ENCODE results near the gene ZC3H12D.
A peak's percentile ranks its signal among the peaks of the same experiment; 100 is the strongest.

The ZC3H12D gene

DNA sequence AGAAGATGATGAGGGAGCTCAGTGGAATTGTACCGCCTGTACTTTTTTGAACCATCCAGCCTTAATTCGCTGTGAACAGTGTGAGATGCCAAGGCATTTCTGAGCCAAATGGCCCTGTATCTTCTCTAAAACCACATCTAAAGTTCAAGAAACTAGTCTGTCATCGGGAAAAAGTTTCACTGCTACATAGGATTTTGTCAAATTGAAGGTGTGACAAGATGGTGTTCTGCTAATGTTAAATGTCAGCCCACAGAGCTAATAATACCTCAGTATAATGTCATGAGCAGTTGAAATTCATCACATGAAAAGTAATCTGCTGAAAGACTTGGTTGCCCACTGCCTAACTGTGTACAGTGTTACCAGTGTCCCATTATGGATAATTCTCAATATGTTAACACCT lies 75.2 kb downstream of the ZC3H12D start:
- no peak overlapping the region for H3K27ac ChIP-seq (ENCODE audit: extremely low read depth, low read depth, low read length)
- peaks cover 7 to 32% of the 10 kb centered on the region in 2 experiments for H3K36me3 ChIP-seq (ENCODE audit: control insufficient read depth in 2 of 2, insufficient read depth in 1 of 2, low read length in 2 of 2)
- ChIA-PET CTCF (interaction anchor here (0.6 to 1.2 kb wide), 4 partner anchors 22 to 1519 kb away, joined by 3 to 4 read pairs (median 3); no protein-coding TSS in a partner anchor), POLR2A (no interaction called here)
- no peaks in the 10 kb centered on the region for H3K4me1 ChIP-seq (ENCODE audit: control insufficient read depth, insufficient read depth, low read length)
- TF ChIP-seq ZNF416 (tag by site-specific recombination; IDR thresholded peaks at IDR 0.05) (no peak), ZNF426 (tag by site-specific recombination; IDR thresholded peaks at IDR 0.05) (no peak), ZNF23 (tag by site-specific recombination; IDR thresholded peaks at IDR 0.05; ENCODE audit: borderline replicate concordance) (no peak), ZNF529 (tag by site-specific recombination; IDR thresholded peaks at IDR 0.05; ENCODE audit: insufficient replicate concordance) (no peak), ZNF324 (tag by site-specific recombination; IDR thresholded peaks at IDR 0.05) (no peak)
- TF ChIP-seq, protein P1, sequence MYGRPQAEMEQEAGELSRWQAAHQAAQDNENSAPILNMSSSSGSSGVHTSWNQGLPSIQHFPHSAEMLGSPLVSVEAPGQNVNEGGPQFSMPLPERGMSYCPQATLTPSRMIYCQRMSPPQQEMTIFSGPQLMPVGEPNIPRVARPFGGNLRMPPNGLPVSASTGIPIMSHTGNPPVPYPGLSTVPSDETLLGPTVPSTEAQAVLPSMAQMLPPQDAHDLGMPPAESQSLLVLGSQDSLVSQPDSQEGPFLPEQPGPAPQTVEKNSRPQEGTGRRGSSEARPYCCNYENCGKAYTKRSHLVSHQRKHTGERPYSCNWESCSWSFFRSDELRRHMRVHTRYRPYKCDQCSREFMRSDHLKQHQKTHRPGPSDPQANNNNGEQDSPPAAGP (tag by site-specific recombination; IDR thresholded peaks at IDR 0.05), result no peak
- no peaks in the 10 kb centered on the region for H3K9me3 ChIP-seq (ENCODE audit: control insufficient read depth, insufficient read depth, low read depth, low read length)
- H3K4me3 ChIP-seq (ENCODE audit: low read depth, low read length), result no peak overlapping the region

DNA sequence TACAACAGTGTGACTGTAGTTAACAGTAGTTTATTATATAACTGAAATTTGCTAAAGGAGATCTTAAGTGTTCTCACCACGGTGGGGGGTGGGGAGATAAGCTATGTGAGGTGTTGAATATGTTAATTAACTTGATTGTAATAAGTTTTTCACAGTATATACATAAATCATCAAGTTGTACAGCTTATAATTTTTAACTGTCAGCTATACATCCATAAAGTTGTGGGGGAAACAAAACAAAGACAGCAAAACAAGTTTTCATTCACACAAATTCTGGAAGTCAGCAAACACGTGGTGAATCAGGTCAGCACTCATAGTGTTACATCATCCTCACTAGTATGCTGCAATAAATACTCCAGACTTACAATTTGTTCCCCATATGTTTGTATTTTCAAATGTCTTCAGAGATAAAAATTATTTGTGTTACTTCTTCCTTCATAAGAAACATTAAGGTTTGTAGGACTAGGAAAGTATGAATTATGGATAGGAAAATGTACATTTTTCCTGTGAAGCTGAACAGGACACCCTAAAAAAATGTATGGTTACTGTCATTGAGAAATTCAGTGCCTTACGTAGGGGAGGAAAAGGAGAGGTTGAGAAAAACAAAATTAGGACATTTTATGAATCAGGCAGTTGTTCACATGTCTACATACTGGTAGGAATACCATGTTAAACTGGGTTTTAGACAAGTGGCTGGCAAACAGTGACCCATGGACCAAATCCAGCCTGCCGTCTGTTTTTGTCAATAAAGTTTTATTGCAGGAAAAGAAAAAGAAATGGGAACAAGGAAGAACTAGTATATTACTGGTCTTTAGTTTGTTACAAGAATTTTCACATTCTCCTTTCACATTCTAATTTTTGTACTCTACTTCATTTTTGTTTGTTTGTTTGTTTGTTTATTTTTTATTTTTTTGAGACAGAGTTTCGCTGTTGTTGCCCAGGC lies 78.7 kb downstream of the ZC3H12D start:
- Histone ChIP-seq H3K36me3 (ENCODE audit: control insufficient read depth in 2 of 2, insufficient read depth in 1 of 2, low read length in 2 of 2) (peaks cover 18 to 41% of the 10 kb centered on the region in 2 experiments), H3K27ac (ENCODE audit: extremely low read depth, low read depth, low read length) (no peak overlapping the region), H3K4me3 (ENCODE audit: low read depth, low read length) (no peak overlapping the region), H3K4me1 (ENCODE audit: control insufficient read depth, insufficient read depth, low read length) (no peaks in the 10 kb centered on the region), H3K9me3 (ENCODE audit: control insufficient read depth, insufficient read depth, low read depth, low read length) (no peaks in the 10 kb centered on the region)
- POLR2A ChIA-PET, result interaction anchor here (0.5 kb wide), 1 partner anchor 256 kb away, joined by 3 read pairs; no protein-coding TSS in a partner anchor
- TF ChIP-seq ZNF335 (tag by site-specific recombination; conservative IDR thresholded peaks at IDR 0.05) (peak; percentile 62), ZNF629 (tag by site-specific recombination; IDR thresholded peaks at IDR 0.05) (peak; percentile 36; the same call in 1 of the 2 replicates), GFI1B (tag by site-specific recombination; IDR thresholded peaks at IDR 0.05) (no peak), ZNF391 (tag by site-specific recombination; IDR thresholded peaks at IDR 0.05; ENCODE audit: borderline replicate concordance, low read depth) (no peak), ZNF239 (tag by site-specific recombination; IDR thresholded peaks at IDR 0.05) (no peak), ZSCAN16 (tag by site-specific recombination; IDR thresholded peaks at IDR 0.05) (0 out of 2 replicates have a peak, but pooled peaks have one; percentile 23), SP7 (tag by site-specific recombination; IDR thresholded peaks at IDR 0.05) (0 out of 2 replicates have a peak, but pooled peaks have one; percentile 14), RBAK (tag by site-specific recombination; IDR thresholded peaks at IDR 0.05) (no peak)
- TF ChIP-seq, protein P2, sequence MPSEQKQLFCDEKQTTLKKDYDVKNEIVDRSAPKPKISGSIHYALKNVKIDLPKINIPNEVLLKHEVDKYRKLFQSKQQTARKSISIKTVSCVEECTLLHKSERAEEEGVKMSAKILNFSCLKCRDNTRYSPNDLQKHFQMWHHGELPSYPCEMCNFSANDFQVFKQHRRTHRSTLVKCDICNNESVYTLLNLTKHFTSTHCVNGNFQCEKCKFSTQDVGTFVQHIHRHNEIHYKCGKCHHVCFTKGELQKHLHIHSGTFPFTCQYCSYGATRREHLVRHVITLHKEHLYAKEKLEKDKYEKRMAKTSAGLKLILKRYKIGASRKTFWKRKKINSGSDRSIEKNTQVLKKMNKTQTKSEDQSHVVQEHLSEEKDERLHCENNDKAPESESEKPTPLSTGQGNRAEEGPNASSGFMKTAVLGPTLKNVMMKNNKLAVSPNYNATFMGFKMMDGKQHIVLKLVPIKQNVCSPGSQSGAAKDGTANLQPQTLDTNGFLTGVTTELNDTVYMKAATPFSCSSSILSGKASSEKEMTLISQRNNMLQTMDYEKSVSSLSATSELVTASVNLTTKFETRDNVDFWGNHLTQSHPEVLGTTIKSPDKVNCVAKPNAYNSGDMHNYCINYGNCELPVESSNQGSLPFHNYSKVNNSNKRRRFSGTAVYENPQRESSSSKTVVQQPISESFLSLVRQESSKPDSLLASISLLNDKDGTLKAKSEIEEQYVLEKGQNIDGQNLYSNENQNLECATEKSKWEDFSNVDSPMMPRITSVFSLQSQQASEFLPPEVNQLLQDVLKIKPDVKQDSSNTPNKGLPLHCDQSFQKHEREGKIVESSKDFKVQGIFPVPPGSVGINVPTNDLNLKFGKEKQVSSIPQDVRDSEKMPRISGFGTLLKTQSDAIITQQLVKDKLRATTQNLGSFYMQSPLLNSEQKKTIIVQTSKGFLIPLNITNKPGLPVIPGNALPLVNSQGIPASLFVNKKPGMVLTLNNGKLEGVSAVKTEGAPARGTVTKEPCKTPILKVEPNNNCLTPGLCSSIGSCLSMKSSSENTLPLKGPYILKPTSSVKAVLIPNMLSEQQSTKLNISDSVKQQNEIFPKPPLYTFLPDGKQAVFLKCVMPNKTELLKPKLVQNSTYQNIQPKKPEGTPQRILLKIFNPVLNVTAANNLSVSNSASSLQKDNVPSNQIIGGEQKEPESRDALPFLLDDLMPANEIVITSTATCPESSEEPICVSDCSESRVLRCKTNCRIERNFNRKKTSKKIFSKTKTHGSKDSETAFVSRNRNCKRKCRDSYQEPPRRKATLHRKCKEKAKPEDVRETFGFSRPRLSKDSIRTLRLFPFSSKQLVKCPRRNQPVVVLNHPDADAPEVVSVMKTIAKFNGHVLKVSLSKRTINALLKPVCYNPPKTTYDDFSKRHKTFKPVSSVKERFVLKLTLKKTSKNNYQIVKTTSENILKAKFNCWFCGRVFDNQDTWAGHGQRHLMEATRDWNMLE (tag by site-specific recombination; conservative IDR thresholded peaks at IDR 0.05; ENCODE audit: low read depth), result peak; percentile 17; the same call in 1 of the 2 replicates
- TF ChIP-seq, protein P3, sequence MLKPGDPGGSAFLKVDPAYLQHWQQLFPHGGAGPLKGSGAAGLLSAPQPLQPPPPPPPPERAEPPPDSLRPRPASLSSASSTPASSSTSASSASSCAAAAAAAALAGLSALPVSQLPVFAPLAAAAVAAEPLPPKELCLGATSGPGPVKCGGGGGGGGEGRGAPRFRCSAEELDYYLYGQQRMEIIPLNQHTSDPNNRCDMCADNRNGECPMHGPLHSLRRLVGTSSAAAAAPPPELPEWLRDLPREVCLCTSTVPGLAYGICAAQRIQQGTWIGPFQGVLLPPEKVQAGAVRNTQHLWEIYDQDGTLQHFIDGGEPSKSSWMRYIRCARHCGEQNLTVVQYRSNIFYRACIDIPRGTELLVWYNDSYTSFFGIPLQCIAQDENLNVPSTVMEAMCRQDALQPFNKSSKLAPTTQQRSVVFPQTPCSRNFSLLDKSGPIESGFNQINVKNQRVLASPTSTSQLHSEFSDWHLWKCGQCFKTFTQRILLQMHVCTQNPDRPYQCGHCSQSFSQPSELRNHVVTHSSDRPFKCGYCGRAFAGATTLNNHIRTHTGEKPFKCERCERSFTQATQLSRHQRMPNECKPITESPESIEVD (tag by site-specific recombination; IDR thresholded peaks at IDR 0.05), result peak; percentile 68
- TF ChIP-seq, protein P4, sequence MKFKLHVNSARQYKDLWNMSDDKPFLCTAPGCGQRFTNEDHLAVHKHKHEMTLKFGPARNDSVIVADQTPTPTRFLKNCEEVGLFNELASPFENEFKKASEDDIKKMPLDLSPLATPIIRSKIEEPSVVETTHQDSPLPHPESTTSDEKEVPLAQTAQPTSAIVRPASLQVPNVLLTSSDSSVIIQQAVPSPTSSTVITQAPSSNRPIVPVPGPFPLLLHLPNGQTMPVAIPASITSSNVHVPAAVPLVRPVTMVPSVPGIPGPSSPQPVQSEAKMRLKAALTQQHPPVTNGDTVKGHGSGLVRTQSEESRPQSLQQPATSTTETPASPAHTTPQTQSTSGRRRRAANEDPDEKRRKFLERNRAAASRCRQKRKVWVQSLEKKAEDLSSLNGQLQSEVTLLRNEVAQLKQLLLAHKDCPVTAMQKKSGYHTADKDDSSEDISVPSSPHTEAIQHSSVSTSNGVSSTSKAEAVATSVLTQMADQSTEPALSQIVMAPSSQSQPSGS (tag by site-specific recombination; IDR thresholded peaks at IDR 0.05; ENCODE audit: low read depth), result 0 out of 2 replicates have a peak, but pooled peaks have one; percentile 6
- CTCF ChIA-PET, result interaction anchor here (0.7 kb wide), 1 partner anchor 25 kb away, joined by 3 read pairs; no protein-coding TSS in a partner anchor

Measured in HEK293 (cell line).